HPDE6-E6E7 (cell line): Measurements from ENCODE around the gene TNPO3.
A peak's percentile ranks its signal among the peaks of the same experiment; 100 is the strongest.

Source experiments
- DNase-seq: peaks from one replicate; pipeline ENCODE4 v3.0.0; 2011; ENCODE audit warnings: missing footprints; ENCODE audit errors: extremely low spot score

The TNPO3 gene

GRCh38 chr7:128939075-128939860 is 115.6 kb downstream of the TNPO3 start:
- DNase-seq = no peak

DNA sequence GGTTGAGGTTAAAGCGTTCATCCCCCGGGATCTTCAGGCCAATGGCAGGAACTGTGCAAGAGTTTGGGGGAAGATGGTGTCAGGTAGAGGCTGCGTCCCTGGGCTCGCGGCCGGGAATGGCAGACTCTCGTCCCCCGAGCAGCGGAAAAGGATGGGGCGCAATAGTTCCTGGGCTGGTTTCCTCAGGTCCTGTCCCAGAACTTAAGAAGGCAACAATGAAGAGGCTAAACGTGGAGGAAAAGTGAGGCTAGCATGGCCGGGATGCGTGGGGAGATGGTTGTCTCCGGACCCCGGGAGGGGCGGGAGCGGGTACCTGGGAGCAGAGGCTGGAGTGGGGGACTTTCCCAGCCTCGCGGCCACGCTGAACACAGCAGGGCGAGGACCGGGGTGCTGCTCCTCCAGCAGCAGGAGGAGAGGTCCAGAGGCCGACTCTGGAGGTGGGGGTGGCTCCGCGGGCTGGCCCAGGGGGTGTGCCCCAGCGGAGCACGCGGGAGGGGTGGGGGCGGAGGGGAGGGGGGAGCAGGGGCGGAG is 116.3 kb downstream of the TNPO3 start:
- no peak for DNase-seq

- peak; percentile 43 for DNase-seq
These were observed 117.0 kb downstream of the TNPO3 start, which contains the start of gene IRF5 for GRCh38 chr7:128937647-128938543. Gene IRF5, plus strand, starts transcription at chr7:128937927. Its CDS starts 4,155 bp downstream, at chr7:128942082.

DNA sequence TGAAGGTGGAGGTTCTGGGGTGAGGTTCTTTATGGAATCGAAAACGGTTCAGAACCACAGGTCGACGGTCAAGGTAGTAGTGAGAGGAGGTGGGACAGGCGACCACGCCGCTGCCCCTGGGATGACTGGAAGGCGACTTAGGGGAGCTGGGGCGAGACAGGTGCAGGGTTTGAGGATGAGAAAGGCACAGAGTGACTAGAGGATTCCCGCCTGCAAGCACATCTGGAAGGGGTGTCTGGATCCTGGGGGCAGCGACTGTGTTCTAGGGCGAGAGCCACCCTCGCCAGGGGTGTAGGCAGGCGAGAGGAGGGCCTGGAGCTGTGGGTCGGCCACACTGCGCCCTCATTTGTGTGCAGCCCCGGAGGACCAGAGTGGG is 117.7 kb downstream of the TNPO3 start:
- no peak for DNase-seq

DNA sequence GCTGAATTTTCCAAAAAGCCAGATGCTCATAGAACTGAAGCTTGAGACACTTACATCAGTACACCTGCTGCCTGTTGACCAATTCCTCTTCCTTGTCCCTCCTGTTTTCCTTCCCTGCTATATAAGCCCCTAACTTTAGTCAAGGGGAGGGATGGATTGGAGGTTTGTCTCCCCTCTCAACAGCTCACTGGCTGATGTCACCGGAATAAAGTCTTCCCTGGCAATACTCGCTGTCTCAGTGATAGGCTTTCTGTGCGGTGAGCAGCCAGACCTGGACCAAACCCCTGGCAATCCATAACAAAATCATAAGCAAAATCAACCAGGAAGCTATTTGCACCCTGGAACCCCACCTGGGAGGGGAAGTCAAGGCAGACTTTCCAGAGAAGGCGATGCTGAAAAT is 118.1 kb downstream of the TNPO3 start:
- DNase-seq = no peak

GRCh38 chr7:128935342-128935730 is 119.6 kb downstream of the TNPO3 start:
- DNase-seq = no peak

- DNase-seq = no peak
These were observed 120.3 kb downstream of the TNPO3 start for GRCh38 chr7:128934361-128935341.

DNA sequence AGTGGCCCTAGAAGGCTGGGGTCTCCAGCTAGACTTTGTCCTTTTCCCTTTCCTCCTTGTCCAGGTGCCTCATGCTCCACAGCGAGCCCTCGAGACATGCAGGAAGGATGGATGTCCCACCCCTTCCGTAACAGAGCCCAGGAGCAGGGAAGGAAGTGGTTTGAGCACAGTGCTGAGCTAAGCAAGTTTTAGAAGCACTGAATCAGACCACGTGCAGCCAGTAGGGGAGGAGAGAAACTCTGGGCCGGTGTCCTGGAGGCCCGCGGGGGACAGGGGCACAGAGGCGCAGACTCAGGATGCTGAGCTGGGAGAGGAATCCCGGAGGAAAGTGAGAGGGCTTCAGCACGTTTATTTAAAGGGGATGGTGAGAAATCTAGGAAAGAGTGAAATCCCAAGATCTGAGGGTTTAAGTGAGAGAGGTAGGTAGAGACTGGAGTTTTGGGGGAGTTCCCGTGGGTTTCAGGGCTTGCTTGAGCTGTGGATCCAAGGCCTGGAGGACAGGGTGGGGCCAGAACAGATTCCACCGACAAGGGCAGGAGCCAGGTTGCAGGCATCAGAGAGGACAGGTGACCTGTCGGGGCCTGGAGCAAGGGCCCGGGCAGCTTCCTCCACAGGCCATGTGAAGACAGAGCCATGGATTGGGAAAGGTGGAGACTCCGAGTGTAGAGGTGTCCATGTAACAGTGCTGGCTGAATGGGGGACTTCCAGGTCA is 121.6 kb downstream of the TNPO3 start:
- DNase-seq = no peak

GRCh38 chr7:128932862-128933179 is 122.1 kb downstream of the TNPO3 start:
- no peak for DNase-seq

DNA sequence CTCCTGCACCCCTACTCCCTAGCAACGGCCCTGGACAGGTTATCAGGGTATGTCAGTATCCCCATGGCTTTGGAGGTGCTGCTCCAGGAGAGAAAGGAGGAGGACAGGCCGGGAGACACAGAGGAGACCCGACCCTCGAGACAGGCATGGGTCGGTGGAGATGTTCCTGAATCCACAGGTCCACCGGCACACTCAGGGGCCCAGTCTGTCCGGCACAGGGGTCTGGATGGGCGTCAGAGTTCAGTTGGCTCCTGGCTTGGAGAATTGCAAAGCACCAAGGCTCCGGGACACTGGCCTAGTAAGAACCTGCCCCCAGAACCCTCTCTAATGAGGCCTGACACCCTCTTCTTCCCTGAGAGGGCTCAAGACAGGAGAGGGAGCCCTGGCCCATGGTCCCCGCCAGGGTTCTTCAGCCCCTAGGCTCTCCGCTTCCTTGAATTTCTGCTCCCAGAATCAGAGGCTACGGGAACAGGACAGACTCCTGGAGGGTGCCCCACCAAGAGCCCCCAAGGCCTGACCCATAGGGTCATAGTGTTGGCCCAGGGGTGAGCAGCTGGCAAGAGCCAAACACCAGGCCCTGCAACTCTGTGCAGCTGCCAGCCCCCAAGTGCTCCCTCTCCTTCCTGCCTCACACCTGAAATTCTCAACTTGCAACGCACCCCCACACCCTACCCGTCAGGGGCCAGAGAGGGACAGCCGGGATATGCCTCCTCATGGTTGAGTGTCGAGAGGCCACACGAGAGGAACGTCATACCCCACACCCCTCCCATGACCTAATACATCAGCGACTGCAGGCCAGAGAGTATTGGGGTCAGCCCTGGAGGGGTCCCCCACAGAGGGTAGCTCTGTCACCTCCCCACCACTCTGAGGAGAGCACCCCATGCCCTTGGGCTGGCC is 122.7 kb downstream of the TNPO3 start:
- no peak for DNase-seq

- DNase-seq = no peak
These were observed 123.6 kb downstream of the TNPO3 start for GRCh38 chr7:128931190-128931798.

- DNase-seq = no peak
These were observed 125.8 kb downstream of the TNPO3 start for GRCh38 chr7:128928882-128929788.

- DNase-seq = no peak
These were observed 126.6 kb downstream of the TNPO3 start for GRCh38 chr7:128928159-128928813.

DNA sequence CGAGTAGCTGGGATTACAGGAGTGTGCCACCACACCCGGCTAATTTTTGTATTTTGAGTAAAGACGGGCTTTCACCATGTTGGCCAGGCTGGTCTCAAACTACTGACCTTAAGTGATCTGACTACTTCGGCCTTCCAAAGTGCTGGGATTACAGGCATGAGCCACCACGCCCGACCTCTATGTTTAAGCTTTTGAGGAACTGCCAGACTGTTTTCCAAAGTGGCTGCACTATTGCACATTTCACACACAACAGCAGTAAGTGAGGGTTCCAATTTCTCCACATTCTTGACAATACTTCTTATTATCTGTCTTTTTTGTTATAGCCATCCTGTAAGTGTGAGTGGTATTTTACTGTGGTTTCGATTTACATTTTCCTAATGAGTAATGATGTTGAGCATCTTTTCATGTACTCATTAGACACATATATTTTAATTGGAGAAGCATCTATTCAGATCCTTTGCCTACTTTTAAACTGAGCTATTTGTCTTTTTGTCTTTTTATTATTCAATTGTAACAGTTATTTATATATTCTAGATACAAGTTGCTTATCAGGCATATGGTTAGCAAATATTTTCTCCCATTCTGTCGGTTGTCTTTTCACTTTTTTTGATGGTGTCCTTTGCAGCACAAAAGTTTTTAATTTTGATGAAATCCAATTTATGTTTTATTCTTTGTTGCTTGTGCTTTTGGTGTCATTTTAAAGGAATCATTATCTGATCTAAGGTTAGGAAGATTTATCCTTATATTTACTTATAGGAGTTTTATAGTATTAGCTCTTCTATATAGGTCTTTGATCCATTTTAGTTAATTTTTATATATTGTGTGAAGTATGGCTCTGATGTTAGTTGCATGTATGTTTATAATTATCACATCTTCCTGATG is 130.0 kb downstream of the TNPO3 start:
- no peak for DNase-seq

DNA sequence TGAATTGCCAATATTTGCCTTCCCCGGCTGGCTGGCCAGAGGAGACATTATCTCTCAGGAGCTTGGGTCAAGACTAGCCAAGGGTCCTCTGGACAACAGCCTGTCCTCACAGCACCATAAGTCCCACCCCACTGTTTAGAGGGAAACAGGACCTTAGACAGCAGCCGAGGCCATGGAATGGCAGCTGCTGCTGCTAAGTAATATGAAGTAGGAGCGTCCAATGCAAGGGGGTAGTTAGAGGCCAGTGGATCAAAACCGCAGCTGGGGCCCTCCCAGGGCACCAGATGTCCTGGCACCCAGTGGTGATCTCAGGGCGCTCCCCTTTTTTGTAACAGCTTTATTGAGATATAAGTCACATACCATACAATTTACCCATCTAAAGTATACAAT is 131.5 kb downstream of the TNPO3 start:
- DNase-seq = no peak

DNA sequence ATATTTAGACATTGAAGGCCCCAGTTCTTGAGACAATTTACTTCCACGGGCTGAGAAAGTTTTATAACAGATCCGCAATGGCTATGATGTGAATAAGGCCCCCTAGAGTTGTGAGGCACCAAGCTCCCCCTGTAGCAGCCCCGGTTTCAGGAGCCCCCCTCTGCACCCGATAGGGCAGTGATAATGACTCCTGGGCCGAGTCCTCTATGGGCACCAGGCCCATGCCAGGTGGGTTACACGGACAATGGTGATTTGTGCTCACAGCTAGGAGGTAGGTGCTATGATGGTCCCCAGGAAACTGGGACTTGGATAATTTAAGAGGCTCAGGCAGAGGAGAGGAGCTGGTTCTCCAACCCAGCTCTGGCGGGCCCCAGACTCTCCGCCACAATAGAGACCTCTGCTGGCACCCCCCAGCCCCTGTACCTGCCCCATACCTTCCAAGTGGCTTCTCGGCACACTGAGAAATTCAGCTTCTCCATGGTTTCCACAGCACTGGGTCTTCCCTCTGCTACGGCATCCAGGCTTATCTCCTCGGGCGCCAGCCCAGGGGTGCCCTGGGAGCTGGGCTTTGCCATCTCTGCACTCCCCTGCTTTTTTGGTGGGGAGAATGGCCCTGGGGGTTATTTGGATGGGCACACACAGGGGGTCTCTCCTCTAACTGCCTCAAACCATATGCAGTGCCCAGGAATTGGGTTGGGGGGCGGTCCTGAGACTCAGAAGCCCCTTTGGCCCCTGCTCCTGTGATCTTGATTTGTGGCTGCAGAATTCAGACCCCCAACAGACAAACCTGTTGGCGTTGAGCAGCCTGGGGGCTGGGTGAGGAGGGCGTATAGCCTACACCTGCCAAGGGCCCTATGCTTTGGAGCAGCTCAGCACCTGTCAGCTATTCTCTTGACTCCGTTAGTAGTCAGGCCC is 132.2 kb downstream of the TNPO3 start:
- DNase-seq = no peak
